RWPE2 (cell line): Measurements from ENCODE around the gene HOMER1.

ENCODE experiments used
- ATAC-seq: fragments of 200-7000 bp; cut with Tn5 transposase; 3 replicates; pipeline ENCODE4 v1.9.1; 2021; ENCODE audit warnings: low read depth
- DNase-seq: peaks from one replicate; pipeline ENCODE4 v3.0.0-alpha.2; 2020; ENCODE audit warnings: low spot score
- H3K27ac ChIP-seq: fragments of 450-650 bp; 2 replicates; pipeline ENCODE4 v1.5.1; 2017; ENCODE audit warnings: mild to moderate bottlenecking; ENCODE audit not compliant: poor library complexity, severe bottlenecking
- H3K27me3 ChIP-seq: fragments of 250-450 bp; sonication (Bioruptor Pico); 2 replicates; pipeline ENCODE4 v1.5.1; 2021; ENCODE audit warnings: mild to moderate bottlenecking, moderate library complexity; ENCODE audit not compliant: insufficient read depth, poor library complexity, severe bottlenecking
- H3K36me3 ChIP-seq: fragments of 250-450 bp; sonication (Bioruptor Pico); 2 replicates; pipeline ENCODE4 v1.5.1; 2020; ENCODE audit warnings: low read depth, mild to moderate bottlenecking, moderate library complexity
- H3K4me1 ChIP-seq: fragments of 250-450 bp; sonication (Bioruptor Pico); 2 replicates; pipeline ENCODE4 v1.5.1; 2021; ENCODE audit warnings: mild to moderate bottlenecking, moderate library complexity; ENCODE audit not compliant: insufficient read depth, poor library complexity, severe bottlenecking
- H3K4me3 ChIP-seq: fragments of 250-450 bp; sonication (Bioruptor Pico); 2 replicates; pipeline ENCODE4 v1.5.1; 2021; ENCODE audit warnings: mild to moderate bottlenecking, moderate library complexity; ENCODE audit not compliant: severe bottlenecking
- H3K9me3 ChIP-seq: fragments of 250-450 bp; sonication (Bioruptor Pico); 2 replicates; pipeline ENCODE4 v1.5.1; 2021; ENCODE audit warnings: mild to moderate bottlenecking, moderate library complexity; ENCODE audit not compliant: severe bottlenecking
- CTCF ChIP-seq: fragments of 450-650 bp; IDR thresholded peaks from one replicate; pipeline ENCODE4 v1.5.1; 2017; ENCODE audit warnings: mild to moderate bottlenecking, moderate library complexity; ENCODE audit not compliant: poor library complexity, severe bottlenecking

Gene HOMER1

GRCh38 chr5:79507251-79508205 lies 6.4 kb downstream of the HOMER1 start:
- Histone ChIP-seq H3K36me3 (0 out of 2 replicates have a peak, but pooled peaks cover 3% of the 10 kb centered on the region), H3K9me3 (no peaks in the 10 kb centered on the region), H3K27me3 (no peaks in the 10 kb centered on the region), H3K27ac (no peak overlapping the region), H3K4me1 (peaks cover 29% of the 10 kb centered on the region), H3K4me3 (no peak overlapping the region)
- TF ChIP-seq CTCF: no peak
- DNase-seq: no peak
- ATAC-seq: no peak

GRCh38 chr5:79505138-79505537 lies 8.8 kb downstream of the HOMER1 start:
- H3K4me3 ChIP-seq: no peak overlapping the region
- no peak overlapping the region for H3K27ac ChIP-seq
- no peak for TF ChIP-seq CTCF
- no peaks in the 10 kb centered on the region for H3K27me3 ChIP-seq
- no peak for ATAC-seq
- H3K9me3 ChIP-seq: no peaks in the 10 kb centered on the region
- peaks cover 17% of the 10 kb centered on the region for H3K4me1 ChIP-seq
- DNase-seq: no peak
- H3K36me3 ChIP-seq: 0 out of 2 replicates have a peak, but pooled peaks cover 3% of the 10 kb centered on the region

- peak overlapping the region; percentile 11 for H3K27ac ChIP-seq
- no peak for DNase-seq
- peaks cover 15% of the 10 kb centered on the region for H3K4me1 ChIP-seq
- ATAC-seq: peak; percentile 74
- no peak overlapping the region for H3K4me3 ChIP-seq
- no peaks in the 10 kb centered on the region for H3K9me3 ChIP-seq
- H3K36me3 ChIP-seq: 0 out of 2 replicates have a peak, but pooled peaks cover 3% of the 10 kb centered on the region
- no peak for TF ChIP-seq CTCF
- H3K27me3 ChIP-seq: no peaks in the 10 kb centered on the region
These were observed 10.0 kb downstream of the HOMER1 start for GRCh38 chr5:79503794-79504495.

GRCh38 chr5:79499640-79500273 lies 14.2 kb downstream of the HOMER1 start:
- Histone ChIP-seq H3K27me3 (no peaks in the 10 kb centered on the region), H3K36me3 (no peaks in the 10 kb centered on the region), H3K9me3 (no peaks in the 10 kb centered on the region), H3K4me1 (peaks cover 14% of the 10 kb centered on the region), H3K27ac (no peak overlapping the region), H3K4me3 (no peak overlapping the region)
- ATAC-seq (no peak), DNase-seq (no peak)
- TF ChIP-seq CTCF: no peak
